Measurements from ENCODE around the gene SDC4.

The SDC4 gene

GRCh38 chr20:45347936-45348778 is at the start of gene SDC4:
Gene SDC4, minus strand, starts transcription at chr20:45348424. Its CDS starts 40 bp downstream, at chr20:45348384.
- DNase-seq: peak; percentile 60
- in situ Hi-C loops (cut with HindIII; ENCODE audit: low pct_ligation_motif_present, low pct_unique_long_range_greater_than_20kb, low sequenced_read_pairs): no loop called here

- in situ Hi-C loops (cut with HindIII; ENCODE audit: low pct_ligation_motif_present, low pct_unique_long_range_greater_than_20kb, low sequenced_read_pairs): no loop called here
- no peak for DNase-seq
Measured at GRCh38 chr20:45395114-45395415, 46.8 kb upstream of the SDC4 start.

DNA sequence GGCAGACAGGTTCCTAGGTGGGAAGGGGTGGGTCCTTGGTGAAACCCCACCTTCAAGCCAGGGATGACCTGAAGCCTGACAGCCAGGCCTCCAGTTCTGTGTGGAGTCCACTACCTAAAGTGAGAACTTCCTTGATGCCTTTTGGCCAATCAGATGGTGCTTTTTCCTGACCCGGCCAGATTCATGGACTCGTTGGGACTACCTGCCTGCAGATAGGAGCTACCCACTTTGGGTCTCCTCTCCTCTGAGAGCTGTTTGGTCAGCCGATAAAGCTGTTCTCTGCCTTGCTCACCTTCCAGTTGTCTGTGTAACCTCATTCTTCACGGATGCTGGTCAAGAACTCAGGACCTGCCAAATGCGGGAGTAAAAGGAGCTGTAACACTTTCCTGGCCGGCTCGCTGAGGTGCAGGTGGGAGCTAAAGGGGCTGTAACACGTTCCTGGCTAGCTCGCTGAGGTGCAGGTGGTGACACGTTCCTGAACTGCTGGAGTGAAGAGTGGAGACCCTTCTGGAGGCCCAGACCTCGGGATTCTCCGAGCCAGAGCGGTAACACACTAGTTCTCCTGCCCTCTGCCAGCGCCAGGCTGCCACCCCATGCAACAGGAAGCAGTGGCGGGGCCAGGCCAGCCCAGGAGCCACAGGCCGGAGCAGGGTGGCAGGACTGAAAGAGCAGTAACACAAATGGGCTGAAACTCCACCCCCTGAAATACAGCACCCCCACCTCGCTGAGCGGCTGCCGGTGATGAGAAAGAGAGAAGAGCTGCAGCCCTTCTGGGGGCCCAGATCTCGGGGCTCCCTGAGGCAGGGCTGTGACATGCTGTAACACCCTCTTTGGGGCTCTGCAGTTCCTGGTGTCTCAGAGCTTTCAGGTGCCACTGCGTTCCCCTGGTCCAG is 46.2 kb upstream of the SDC4 start:
- in situ Hi-C loops (cut with HindIII; ENCODE audit: low pct_ligation_motif_present, low pct_unique_long_range_greater_than_20kb, low sequenced_read_pairs): no loop called here
- DNase-seq: no peak

DNA sequence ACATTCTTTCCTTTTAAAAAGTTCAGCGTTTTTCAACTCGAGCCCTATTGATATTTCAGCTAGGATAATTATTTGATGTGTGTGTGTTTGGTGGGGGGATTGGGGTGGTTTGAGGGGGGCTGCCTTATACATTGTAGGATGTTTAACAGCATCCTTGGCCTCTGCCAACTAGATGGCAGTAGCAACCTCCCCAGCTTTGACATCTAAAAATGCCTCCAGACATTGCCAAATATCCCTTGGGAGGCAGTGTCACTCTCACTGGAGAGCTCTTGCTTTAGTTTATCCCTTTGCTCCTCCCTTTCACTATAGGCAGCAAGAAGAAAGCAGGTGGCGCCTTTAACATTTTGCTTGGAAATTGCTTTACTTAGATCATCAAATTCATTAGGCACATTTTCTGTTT is 44.5 kb upstream of the SDC4 start:
- in situ Hi-C loops (cut with HindIII; ENCODE audit: low pct_ligation_motif_present, low pct_unique_long_range_greater_than_20kb, low sequenced_read_pairs): no loop called here
- no peak for DNase-seq

GRCh38 chr20:45391559-45391958 is 43.3 kb upstream of the SDC4 start:
- in situ Hi-C loops (cut with HindIII; ENCODE audit: low pct_ligation_motif_present, low pct_unique_long_range_greater_than_20kb, low sequenced_read_pairs): no loop called here
- DNase-seq: no peak

GRCh38 chr20:45390931-45391330 is 42.7 kb upstream of the SDC4 start:
- in situ Hi-C loops (cut with HindIII; ENCODE audit: low pct_ligation_motif_present, low pct_unique_long_range_greater_than_20kb, low sequenced_read_pairs): no loop called here
- no peak for DNase-seq

DNA sequence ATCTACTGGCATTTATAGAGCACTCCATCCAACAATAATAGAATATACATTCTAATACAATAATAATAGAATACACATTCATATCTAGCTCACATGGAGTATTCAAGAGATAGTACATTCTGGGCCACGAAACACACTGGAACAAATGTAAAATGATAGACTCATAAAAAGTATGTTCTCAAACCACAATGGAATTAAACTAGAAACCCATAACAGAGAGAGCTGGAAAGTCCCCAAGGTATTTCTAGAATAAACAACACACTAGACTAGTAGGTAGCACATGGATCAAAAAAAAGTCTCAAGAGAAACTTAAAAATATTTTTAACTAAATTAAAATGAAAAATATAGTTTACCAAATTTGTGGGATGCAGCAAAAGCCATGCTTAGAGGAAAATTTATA is 39.0 kb upstream of the SDC4 start:
- in situ Hi-C loops (cut with HindIII; ENCODE audit: low pct_ligation_motif_present, low pct_unique_long_range_greater_than_20kb, low sequenced_read_pairs): no loop called here
- no peak for DNase-seq

DNA sequence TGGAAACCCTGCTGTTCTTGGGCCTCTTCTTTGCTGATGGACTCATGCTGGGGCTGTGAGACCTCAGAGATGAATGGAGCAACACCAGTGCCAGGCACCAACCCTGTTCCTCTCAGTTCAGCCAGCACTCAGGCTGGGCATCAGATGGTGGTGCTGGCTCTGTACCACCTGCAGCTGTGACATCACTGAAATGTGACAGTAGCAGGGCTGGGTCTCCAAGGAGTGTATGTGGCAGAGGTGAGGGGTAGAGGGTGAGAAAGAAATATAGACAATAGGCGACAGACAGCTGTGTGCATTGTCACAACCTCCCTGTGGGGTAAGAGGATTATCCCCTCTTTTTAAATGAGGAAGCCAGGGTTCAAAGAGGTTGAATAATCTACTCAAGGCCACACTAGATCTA is 30.0 kb upstream of the SDC4 start, which contains the start of gene TP53TG5:
TSS of gene TP53TG5 (minus strand) at position 135 of the 400 bp plus-strand sequence. CDS start at position 46, 89 bp downstream.
- in situ Hi-C loops (cut with HindIII; ENCODE audit: low pct_ligation_motif_present, low pct_unique_long_range_greater_than_20kb, low sequenced_read_pairs): no loop called here
- no peak for DNase-seq

DNA sequence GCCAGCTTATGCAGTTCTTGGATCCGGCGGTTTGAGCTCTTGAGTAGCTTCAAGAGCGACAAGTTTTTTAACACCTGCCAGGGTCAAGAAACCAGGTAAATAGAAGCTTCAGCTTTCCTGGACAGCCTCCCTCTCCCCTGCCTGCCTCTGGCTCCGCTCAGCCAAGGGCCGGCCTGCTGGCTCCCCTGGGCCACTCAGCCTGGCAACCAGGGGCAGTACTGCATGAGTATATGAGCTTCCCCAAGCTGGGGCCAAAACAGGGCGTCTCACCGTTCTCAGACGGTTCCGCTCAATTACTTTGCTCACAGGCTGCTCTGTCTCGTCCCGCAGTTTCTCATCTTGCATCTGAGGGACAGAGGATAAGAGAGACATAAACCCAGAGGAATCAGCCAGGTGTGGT is 29.0 kb upstream of the SDC4 start:
- in situ Hi-C loops (cut with HindIII; ENCODE audit: low pct_ligation_motif_present, low pct_unique_long_range_greater_than_20kb, low sequenced_read_pairs): no loop called here
- DNase-seq: no peak

DNA sequence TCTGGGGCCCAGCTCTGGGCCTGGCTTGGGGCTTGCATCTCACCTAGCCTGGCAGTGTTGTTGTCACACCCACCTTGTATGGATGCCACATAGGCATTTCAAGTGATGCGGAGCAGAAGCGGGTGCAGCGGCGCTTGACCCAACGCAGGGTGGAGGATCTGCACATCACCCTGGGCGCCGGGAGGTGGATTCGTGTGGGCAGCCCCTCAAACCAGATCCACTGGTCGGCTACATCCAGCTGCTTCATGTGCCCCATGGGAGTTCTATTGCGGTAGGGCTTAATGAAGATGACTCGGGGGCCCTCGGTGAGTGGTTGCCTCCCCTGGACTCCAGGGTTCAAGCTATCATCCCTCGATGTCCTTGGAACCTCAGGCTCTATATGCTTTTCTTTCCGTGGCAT is 26.7 kb upstream of the SDC4 start:
- in situ Hi-C loops (cut with HindIII; ENCODE audit: low pct_ligation_motif_present, low pct_unique_long_range_greater_than_20kb, low sequenced_read_pairs): no loop called here
- DNase-seq: no peak

DNA sequence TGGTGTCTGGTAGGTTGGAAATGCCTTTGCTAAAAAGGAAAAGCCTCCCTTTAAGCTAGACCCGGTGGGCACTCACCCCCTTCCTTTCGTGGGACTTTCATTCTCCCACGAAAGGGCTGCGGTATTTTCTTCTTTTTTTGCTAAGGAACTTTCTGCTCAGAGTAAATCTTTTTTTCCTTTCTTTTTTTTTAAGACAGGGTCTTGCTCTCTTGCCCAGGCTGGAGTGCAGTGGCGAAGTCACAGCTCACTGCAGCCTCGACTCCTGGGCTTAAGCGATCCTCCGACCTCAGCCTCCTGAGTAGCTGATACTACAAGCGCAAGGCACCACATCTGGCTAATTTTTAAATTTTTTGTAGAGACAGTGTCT is 25.9 kb upstream of the SDC4 start:
- no peak for DNase-seq
- in situ Hi-C loops (cut with HindIII; ENCODE audit: low pct_ligation_motif_present, low pct_unique_long_range_greater_than_20kb, low sequenced_read_pairs): no loop called here

GRCh38 chr20:45373353-45374100 is 25.3 kb upstream of the SDC4 start:
- peak; percentile 88 for DNase-seq
- in situ Hi-C loops (cut with HindIII; ENCODE audit: low pct_ligation_motif_present, low pct_unique_long_range_greater_than_20kb, low sequenced_read_pairs): no loop called here

DNA sequence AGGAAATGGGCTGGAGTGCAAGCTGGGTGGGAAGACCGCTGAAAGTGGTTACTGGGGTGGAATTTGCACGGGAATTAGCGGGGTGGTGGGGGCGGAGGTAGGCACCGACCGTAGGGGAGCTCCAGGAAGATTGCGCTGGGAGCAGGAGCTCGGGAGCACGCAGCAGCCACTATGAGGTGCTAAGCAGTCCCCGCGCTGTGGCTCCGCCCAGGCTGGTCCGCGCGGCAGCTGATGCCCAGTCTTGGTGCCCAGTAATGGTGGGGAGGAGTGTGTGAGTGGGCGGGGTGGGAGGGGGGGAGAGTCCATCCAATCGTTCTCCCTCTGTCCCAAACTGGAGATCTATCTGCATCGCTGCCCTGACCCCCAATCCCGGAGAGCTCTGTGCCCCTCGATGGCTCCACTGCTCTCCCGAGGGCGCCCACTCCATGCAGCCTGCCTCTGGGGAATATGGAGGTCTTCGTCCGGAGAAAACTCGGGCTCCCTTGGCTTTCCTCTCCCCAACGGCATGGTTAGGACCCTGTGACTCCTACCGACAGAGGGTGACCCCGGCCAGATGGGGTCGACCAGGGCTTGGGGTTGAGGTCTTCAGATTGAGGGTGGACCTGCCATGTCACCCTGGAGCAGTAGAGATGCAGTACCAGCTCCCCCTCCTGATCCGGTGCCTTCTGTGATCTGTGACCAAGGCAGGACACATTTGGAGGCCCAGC is 24.6 kb upstream of the SDC4 start:
- in situ Hi-C loops (cut with HindIII; ENCODE audit: low pct_ligation_motif_present, low pct_unique_long_range_greater_than_20kb, low sequenced_read_pairs): no loop called here
- peak; percentile 75 for DNase-seq

GRCh38 chr20:45372241-45372640 is 24.0 kb upstream of the SDC4 start:
- in situ Hi-C loops (cut with HindIII; ENCODE audit: low pct_ligation_motif_present, low pct_unique_long_range_greater_than_20kb, low sequenced_read_pairs): no loop called here
- no peak for DNase-seq

GRCh38 chr20:45370571-45371160 is 22.4 kb upstream of the SDC4 start:
- in situ Hi-C loops (cut with HindIII; ENCODE audit: low pct_ligation_motif_present, low pct_unique_long_range_greater_than_20kb, low sequenced_read_pairs): no loop called here
- DNase-seq: no peak

DNA sequence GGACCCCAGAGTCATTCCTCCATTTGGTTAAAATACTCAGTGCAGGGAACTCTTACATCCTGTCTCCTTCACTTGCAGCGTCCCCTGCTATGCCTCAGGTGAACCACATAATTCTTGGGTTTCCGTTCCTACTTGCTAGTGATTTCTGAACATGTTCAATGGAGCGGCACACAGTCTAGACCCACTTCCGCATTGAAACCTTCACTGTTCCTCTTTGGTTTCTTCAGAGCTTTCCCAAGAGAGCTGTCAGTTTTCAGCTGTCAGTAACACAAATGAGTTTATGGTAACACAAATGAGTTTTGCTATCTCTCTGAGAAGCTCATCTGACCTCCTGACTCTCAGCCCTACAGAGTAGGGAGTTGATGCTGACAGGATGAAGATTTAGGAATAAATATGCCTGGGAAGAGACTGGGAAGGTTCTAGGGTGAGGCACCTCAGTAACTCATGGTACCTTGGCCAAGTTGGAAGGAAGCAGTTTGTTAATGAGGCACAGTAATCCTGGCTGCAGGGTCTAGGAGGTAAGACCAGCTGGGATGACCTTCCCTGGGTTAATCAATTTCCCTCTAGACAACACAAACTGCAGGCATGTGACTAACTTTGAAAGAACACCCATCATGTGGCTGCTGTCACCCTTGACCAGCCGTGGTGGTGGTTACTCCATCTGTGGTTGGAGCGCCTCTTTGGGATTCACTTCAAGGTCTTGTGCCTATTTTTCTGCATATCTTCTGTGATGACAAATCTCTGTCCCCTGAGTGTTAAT is 20.2 kb upstream of the SDC4 start:
- no peak for DNase-seq

DNA sequence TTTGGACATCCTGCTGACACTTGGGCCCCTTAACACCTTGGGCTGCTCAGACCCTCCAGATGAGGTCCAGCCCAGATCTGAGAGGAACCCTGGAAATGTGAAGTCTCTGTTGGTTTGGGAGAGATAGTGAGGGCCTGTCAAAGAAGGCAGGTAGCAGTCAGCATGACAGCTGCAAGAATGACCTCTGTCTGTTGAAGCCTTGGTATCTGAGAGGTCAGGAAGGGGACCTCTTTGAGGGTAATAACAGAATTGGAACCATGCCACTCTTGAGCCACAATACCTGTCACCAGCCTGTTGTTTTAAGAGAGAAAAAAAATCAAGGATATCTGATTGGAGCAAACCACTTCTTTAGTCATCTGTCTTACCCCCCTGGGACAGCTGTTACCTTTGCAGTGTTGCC is 18.9 kb upstream of the SDC4 start:
- in situ Hi-C loops (cut with HindIII; ENCODE audit: low pct_ligation_motif_present, low pct_unique_long_range_greater_than_20kb, low sequenced_read_pairs): no loop called here
- no peak for DNase-seq

More for the DNA sequence above, 20.2 kb upstream of the SDC4 start:
- in situ Hi-C loops (cut with HindIII; ENCODE audit: low pct_ligation_motif_present, low pct_unique_long_range_greater_than_20kb, low sequenced_read_pairs): no loop called here

- DNase-seq: no peak
- in situ Hi-C loops (cut with HindIII; ENCODE audit: low pct_ligation_motif_present, low pct_unique_long_range_greater_than_20kb, low sequenced_read_pairs): no loop called here
Measured at GRCh38 chr20:45366631-45367030, 18.4 kb upstream of the SDC4 start.

All from ACHN (cell line).